22Rv1 (cell line): Measurements from ENCODE around the gene SSX4B.
"Not testable (repeated sequence)": the region's sequence is repeated elsewhere in the genome, so short reads cannot be mapped to it uniquely, and the experiment has no call there.

Source experiments
- ZFX ChIP-seq: fragments of 450-650 bp; IDR thresholded peaks from 2 replicates; pipeline ENCODE4 v1.6.1; 2017; ENCODE audit warnings: antibody characterized with exemption, borderline replicate concordance
- TF ChIP-seq, protein P1 (sequence below): fragments of 450-650 bp; IDR thresholded peaks from 2 replicates; pipeline ENCODE4 v1.5.1; 2017; ENCODE audit warnings: mild to moderate bottlenecking

DNA sequence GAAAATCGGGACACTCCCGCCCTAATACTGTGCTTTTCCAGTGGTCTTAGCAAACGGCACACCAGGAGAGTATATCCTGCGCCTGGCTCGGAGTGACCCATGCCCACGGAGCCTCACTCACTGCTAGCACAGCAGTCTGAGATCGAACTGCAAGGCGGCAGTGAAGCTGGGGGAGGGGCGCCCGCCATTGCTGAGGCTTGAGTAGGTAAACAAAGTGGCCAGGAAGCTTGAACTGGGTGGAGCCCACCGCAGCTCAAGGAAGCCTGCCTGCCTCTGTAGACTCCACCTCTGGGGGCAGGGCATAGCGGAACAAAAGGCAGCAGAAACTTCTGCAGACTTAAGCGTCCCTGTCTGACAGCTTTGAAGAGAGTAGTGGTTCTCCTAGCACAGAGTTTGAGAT lies 22.0 kb upstream of the SSX4B start:
- TF ChIP-seq, protein P1, sequence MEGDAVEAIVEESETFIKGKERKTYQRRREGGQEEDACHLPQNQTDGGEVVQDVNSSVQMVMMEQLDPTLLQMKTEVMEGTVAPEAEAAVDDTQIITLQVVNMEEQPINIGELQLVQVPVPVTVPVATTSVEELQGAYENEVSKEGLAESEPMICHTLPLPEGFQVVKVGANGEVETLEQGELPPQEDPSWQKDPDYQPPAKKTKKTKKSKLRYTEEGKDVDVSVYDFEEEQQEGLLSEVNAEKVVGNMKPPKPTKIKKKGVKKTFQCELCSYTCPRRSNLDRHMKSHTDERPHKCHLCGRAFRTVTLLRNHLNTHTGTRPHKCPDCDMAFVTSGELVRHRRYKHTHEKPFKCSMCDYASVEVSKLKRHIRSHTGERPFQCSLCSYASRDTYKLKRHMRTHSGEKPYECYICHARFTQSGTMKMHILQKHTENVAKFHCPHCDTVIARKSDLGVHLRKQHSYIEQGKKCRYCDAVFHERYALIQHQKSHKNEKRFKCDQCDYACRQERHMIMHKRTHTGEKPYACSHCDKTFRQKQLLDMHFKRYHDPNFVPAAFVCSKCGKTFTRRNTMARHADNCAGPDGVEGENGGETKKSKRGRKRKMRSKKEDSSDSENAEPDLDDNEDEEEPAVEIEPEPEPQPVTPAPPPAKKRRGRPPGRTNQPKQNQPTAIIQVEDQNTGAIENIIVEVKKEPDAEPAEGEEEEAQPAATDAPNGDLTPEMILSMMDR: not testable (repeated sequence)
- TF ChIP-seq ZFX: not testable (repeated sequence)
